Activated naive CD8-positive, alpha-beta T cell (primary cell): ENCODE results near the gene GPR4.

Experiments
- H3K27ac Mint-ChIP-seq: one replicate; pipeline ENCODE4 v1.8.0; 2021; ENCODE audit warnings: mixed read lengths
- H3K27me3 Mint-ChIP-seq: one replicate; pipeline ENCODE4 v1.8.0; 2021; ENCODE audit warnings: mixed read lengths
- H3K36me3 Mint-ChIP-seq: one replicate; pipeline ENCODE4 v1.8.0; 2021; ENCODE audit warnings: mixed read lengths
- H3K4me1 Mint-ChIP-seq: one replicate; pipeline ENCODE4 v1.8.0; 2021; ENCODE audit warnings: low read depth, mixed read lengths
- H3K4me3 Mint-ChIP-seq: one replicate; pipeline ENCODE4 v1.8.0; 2021; ENCODE audit warnings: mild to moderate bottlenecking, mixed read lengths
- H3K9me3 Mint-ChIP-seq: one replicate; pipeline ENCODE4 v1.8.0; 2021; ENCODE audit warnings: low read depth, mixed read lengths

GPR4 gene

DNA sequence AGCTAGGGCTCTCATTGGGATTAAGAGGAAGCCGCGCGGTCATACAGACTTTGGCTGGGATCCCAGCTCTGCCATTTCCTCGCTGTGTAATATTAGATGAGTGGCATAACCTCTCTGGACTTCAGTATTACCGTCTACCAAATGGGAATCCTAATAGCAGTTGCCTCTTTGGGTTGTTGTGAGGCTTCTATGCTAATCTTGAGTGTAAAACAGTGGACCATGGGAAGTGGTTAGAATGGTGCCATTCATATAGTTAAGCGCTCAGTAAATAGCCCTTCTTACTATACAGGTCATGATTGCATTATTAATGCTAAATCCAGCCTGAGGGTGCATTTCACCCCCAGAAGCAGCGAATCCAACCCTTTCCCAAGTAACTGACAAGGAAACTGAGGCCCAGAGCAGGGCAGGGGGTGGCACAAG, 16.8 kb downstream of the GPR4 start:
- Mint-ChIP-seq H3K9me3 (no peaks in the 10 kb centered on the region), H3K4me1 (peaks cover 13% of the 10 kb centered on the region), H3K27ac (peak overlapping the region; percentile 96), H3K36me3 (peaks cover 3% of the 10 kb centered on the region), H3K4me3 (peak overlapping the region; percentile 91), H3K27me3 (peaks cover 6% of the 10 kb centered on the region)

DNA sequence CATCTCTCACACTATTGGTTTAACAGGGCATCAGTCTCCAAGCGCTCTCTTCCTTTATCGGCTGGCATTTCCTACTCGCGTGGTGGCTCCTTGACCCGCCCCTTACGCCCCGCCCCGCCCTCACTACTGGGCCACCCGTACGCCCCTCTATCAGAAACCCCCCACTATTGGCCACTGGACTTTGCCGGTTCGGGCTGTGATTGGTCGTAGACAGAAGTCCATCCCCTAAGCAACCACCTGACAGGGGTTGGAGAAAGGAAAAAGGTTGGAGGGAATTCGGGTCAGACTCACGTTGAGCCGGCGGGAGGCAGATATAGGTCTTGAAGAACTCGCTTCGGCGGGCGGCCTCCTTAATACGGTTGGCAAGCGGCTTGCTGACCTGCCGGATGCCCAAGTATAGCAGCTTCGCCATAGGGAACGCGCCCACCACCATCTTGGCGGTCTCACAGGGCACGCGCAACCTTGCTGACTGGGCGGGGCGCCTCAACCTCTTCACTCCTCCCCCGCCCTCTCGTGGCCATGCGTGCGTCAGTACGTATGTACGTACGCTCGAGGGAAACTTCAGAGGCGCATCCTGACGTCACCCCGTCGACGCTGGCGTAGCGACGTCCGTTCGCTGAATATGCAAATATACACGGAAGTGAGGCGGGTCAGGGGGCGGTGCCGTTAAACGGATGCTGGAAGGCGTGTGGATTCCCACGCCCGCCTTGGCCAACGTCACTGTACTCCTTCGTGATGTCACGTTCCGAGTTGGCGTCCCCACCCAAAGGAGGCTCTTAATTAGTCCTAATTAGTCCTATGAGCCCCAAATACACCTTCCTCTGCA, 17.5 kb downstream of the GPR4 start, which contains the start of gene OPA3:
OPA3 (minus strand) TSS at position 471 of the 826 bp plus-strand sequence; CDS start at position 433, 38 bp downstream.
- Mint-ChIP-seq H3K4me3 (peak within 1 kb of the TSS; percentile 91), H3K27ac (peak within 1 kb of the TSS; percentile 96), H3K36me3 (peaks cover 3% of the 10 kb centered on the region), H3K4me1 (peaks cover 13% of the 10 kb centered on the region), H3K9me3 (no peaks in the 10 kb centered on the region), H3K27me3 (peaks cover 1% of the 10 kb centered on the region)

DNA sequence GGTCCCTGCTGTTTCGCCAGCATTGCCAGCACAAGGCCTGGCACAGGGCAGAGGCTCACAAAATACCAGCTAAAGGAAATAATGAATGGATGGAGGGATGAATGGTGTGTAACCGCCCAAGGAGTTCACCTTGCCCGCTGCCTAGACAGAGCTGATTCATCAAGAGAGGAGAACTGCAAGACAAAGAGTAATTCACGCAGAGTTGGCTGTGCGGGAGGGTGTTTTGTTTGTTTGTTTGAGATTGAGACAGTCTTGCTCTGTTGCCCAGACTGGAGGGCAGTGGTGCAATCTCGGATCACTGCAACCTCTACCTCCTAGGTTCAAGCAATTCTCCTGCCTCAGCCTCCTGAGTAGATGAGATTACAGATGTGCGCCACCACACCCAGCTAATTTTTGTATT, 20.4 kb downstream of the GPR4 start:
- H3K9me3 Mint-ChIP-seq, result no peaks in the 10 kb centered on the region
- H3K27ac Mint-ChIP-seq, result no peak overlapping the region
- H3K4me1 Mint-ChIP-seq, result peaks cover 28% of the 10 kb centered on the region
- peaks cover 4% of the 10 kb centered on the region for H3K36me3 Mint-ChIP-seq
- peak overlapping the region; percentile 42 for H3K4me3 Mint-ChIP-seq
- H3K27me3 Mint-ChIP-seq, result no peaks in the 10 kb centered on the region

DNA sequence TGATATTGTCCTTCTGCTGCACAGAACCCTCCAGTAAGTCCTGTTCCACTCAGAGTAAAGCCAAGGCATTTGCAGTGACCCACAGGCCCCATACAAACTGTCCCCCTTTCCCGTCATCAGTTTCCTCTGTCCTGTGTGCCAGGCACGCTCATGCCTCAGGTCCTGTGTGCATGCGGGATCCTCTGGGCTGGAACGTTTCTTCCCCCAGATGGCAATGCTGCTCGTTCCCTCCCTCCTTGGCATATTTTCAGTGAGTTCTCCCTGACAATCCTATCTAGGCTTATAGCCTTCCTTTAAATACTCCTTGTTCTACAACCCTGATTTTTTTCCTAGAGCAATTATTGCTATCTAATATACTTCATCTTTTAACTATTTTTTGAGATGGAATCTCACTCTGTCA, 23.2 kb downstream of the GPR4 start:
- H3K27ac Mint-ChIP-seq, result peak overlapping the region; percentile 41
- peaks cover 26% of the 10 kb centered on the region for H3K4me1 Mint-ChIP-seq
- H3K4me3 Mint-ChIP-seq, result no peak overlapping the region
- H3K27me3 Mint-ChIP-seq, result no peaks in the 10 kb centered on the region
- H3K36me3 Mint-ChIP-seq, result peaks cover 5% of the 10 kb centered on the region
- no peaks in the 10 kb centered on the region for H3K9me3 Mint-ChIP-seq

DNA sequence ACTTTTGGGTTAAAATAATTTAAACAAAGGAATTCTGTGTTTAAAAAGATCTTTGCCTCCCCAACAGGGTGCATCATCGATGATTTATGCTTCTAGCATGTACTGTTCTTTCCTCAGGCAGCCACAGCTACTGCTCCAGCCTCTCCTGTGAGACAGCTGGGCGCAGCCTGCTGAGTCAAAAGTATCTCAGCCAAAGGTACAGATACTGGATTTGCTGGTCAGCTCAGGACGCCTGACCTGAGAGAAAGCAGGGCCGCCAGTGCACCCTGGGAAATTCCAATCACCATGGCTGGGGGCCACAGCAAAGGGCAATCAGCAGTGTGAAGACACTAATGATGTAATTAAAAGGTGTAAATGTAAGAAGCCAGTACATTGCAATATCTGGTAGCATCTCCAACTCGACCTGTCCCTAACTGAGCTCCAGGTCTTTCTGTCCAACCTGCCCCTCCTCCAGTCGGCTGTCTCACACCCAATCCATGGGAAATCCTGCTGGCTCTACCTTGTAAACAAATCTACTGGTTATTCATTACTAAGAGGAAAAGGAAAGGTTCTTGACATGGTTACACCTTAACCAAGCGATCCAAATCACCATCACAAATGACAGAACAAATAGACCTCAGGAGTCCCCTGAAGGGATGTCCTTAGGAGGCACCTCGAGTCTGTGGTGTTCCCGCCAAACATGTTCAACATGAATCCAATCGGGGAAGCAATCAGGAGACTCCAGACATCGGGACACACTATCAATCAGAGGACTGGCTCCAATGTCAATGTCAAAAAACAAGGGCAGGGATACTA, 24.7 kb downstream of the GPR4 start:
- Mint-ChIP-seq H3K9me3 (no peaks in the 10 kb centered on the region), H3K36me3 (peaks cover 3% of the 10 kb centered on the region), H3K4me1 (peaks cover 20% of the 10 kb centered on the region), H3K27me3 (no peaks in the 10 kb centered on the region), H3K4me3 (no peak overlapping the region), H3K27ac (peak overlapping the region; percentile 46)

DNA sequence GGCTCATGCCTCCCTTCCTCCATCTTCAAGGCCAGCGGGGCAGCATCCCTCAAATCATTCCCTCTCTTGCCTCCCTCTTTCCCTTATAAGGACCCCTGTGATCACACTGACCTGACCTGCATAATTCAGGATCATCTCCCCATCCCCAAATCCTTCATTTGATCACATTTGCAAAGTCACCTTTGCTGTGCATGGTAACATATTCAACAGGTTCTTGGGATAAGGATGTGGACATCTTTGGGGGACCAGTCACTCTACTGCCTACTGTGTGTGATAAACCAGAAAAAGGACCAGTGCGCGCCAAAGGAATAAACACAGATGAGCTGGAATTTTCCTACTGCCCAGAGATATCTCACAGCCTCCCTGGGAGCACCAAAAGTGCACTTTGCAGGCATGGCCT, 25.3 kb downstream of the GPR4 start:
- H3K9me3 Mint-ChIP-seq, result no peaks in the 10 kb centered on the region
- H3K27ac Mint-ChIP-seq, result peak overlapping the region; percentile 54
- peaks cover 2% of the 10 kb centered on the region for H3K36me3 Mint-ChIP-seq
- no peak overlapping the region for H3K4me3 Mint-ChIP-seq
- no peaks in the 10 kb centered on the region for H3K27me3 Mint-ChIP-seq
- peaks cover 20% of the 10 kb centered on the region for H3K4me1 Mint-ChIP-seq

DNA sequence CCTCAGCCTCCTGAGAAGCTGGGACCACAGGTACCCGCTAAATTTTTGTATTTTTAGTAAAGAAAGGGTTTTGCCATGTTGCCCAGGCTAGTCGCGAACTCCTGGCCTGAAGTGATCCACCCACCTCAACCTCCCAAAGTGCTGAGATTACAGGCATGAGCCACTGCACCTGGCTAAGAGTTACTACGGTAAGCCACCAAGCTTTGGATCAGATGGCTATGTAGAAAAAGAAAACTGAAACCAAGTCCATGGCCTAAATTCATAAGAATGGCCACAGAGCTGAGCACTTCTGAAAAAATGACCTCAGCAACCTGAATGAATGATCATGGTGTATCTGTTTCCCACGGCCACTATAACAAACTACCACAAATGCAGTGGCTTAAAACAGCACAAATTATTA, 26.8 kb downstream of the GPR4 start:
- H3K9me3 Mint-ChIP-seq, result no peaks in the 10 kb centered on the region
- H3K27me3 Mint-ChIP-seq, result no peaks in the 10 kb centered on the region
- H3K27ac Mint-ChIP-seq, result no peak overlapping the region
- H3K4me3 Mint-ChIP-seq, result no peak overlapping the region
- peaks cover 18% of the 10 kb centered on the region for H3K4me1 Mint-ChIP-seq
- peaks cover 2% of the 10 kb centered on the region for H3K36me3 Mint-ChIP-seq

DNA sequence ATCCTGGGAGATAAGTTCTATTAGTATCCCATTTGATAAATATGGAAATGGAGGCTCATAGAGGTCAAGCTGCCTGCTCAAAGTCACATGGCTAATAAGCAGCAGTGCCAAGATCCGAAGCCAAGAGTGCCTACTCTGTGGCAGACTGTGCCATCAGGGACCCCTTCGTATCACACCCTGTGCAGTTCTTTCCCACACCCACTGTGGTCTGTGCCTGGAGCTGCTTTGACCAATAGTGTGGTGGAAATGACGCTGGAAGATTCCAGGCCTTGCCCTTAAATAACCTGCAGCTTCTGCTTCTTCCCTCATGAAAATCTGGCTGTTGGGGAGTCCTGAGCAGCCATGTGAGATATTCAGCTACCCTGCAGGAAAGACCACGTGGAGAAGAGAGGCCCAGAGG, 27.5 kb downstream of the GPR4 start:
- Mint-ChIP-seq H3K27me3 (no peaks in the 10 kb centered on the region), H3K4me3 (no peak overlapping the region), H3K36me3 (peaks cover 4% of the 10 kb centered on the region), H3K9me3 (no peaks in the 10 kb centered on the region), H3K4me1 (peaks cover 25% of the 10 kb centered on the region), H3K27ac (no peak overlapping the region)

DNA sequence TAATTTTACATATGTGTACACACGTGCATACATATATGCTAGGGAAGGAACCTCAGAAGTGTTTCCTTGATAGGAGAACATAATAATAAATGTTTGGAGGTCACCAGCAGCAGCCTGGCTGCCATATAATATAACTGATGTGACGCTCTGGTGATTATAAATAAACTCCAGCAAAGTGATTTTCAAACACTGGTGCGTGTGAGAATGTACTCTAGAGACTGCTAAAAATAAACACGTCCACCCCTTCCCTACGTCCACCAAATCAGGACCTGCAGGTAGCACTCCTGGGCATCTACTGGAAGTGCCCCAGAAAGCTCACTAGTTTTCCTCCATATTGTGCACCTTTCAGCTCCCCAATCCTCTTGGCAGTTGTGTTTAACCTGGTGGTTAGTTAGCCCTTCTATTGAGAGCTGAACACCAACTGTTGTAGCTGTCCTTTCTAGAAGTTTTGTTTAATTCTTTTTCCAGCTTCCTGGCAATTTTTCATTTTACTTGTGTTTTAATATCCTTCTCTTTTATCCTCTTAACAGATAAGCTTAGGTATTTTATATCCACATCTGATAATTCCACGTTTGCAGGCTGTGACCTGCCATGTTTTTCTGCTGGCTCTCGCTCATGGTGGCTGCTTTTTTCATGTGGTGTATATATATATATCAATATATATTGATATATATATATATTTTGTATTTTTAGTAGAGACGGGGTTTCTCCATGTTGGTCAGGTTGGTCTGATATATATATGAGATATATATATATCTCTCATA, 30.4 kb downstream of the GPR4 start:
- no peak overlapping the region for H3K4me3 Mint-ChIP-seq
- no peaks in the 10 kb centered on the region for H3K27me3 Mint-ChIP-seq
- peaks cover 4% of the 10 kb centered on the region for H3K36me3 Mint-ChIP-seq
- H3K9me3 Mint-ChIP-seq, result no peaks in the 10 kb centered on the region
- no peak overlapping the region for H3K27ac Mint-ChIP-seq
- peaks cover 14% of the 10 kb centered on the region for H3K4me1 Mint-ChIP-seq

DNA sequence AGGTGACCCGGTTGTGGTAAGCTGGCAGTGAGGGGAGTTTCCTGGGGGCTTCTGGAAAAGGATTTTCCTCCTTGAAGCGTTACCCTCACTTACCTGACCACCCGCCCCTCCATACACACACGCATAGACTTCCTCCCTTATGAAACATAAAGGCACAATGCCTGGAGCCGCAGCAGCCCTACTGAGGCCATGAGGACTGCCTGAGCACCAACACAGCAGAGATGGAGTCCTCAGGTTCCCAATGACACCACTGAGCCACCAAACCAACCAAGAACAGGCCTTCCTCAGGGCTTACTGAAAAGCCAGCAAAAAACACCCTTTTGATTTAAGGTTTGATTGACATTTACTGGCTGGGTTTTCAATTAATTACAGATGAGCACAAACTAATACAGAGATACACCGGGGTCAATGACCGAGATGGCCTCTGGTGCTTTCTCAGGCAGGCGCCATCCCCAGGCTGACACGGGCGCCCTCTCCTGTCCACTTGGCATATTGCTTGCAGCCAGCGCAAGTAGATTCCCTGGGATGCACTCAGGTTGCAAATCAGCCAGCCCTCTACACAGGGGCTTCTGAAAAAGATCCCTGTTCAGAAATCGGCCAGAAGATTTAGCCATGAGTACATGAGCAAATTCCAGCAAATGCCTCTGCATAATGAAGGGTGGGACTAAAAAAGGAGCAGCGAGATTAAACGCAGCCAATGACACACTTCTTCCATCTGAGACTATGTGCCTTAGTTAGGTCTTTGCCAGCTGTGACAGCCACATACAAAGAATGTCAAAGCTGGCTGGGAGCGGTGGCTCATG, 32.2 kb downstream of the GPR4 start:
- Mint-ChIP-seq H3K27me3 (no peaks in the 10 kb centered on the region), H3K4me1 (peaks cover 14% of the 10 kb centered on the region), H3K27ac (peak overlapping the region; percentile 62), H3K36me3 (peaks cover 2% of the 10 kb centered on the region), H3K4me3 (no peak overlapping the region), H3K9me3 (no peaks in the 10 kb centered on the region)

DNA sequence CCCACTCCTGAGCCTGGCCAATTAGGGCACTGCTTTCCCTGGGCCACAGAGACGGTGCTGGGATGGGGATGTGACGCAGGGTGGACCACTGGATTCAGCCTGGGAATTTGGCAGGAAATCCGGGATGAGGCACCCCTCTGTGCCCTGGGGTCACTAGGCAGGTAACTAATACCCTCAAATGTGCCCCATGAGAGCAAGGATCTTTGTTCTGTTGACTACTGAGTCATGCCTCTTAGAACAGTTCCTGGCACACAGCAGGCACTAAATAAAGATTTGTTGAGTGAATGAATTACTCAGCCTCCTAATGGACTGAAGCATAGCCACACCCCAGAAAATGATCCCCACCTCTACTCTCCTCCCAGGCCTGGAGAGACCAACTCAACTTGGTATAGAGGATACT, 33.3 kb downstream of the GPR4 start:
- Mint-ChIP-seq H3K27me3 (no peaks in the 10 kb centered on the region), H3K27ac (peak overlapping the region; percentile 41), H3K9me3 (no peaks in the 10 kb centered on the region), H3K4me1 (peaks cover 23% of the 10 kb centered on the region), H3K36me3 (peaks cover 2% of the 10 kb centered on the region), H3K4me3 (no peak overlapping the region)

DNA sequence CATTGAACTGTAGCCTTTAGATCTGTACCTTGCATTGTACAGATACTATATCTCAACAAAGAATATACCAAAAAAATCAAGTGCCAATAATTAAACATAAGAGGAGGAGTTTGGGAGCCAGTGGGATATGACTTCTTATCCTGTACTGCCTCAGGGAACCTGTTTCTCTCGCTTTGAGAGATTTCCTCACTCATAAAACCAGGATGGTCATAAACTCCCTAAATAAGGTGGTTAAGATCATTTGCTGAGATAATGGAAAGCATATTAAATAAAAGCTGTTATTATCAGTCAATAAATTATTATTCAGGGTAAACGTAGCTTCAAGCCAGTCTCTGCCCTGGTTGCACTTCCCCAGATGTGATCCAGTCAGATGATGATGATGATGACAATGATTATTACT, 34.4 kb downstream of the GPR4 start:
- Mint-ChIP-seq H3K9me3 (no peaks in the 10 kb centered on the region), H3K4me1 (peaks cover 32% of the 10 kb centered on the region), H3K27ac (no peak overlapping the region), H3K36me3 (peaks cover 2% of the 10 kb centered on the region), H3K4me3 (no peak overlapping the region), H3K27me3 (no peaks in the 10 kb centered on the region)

DNA sequence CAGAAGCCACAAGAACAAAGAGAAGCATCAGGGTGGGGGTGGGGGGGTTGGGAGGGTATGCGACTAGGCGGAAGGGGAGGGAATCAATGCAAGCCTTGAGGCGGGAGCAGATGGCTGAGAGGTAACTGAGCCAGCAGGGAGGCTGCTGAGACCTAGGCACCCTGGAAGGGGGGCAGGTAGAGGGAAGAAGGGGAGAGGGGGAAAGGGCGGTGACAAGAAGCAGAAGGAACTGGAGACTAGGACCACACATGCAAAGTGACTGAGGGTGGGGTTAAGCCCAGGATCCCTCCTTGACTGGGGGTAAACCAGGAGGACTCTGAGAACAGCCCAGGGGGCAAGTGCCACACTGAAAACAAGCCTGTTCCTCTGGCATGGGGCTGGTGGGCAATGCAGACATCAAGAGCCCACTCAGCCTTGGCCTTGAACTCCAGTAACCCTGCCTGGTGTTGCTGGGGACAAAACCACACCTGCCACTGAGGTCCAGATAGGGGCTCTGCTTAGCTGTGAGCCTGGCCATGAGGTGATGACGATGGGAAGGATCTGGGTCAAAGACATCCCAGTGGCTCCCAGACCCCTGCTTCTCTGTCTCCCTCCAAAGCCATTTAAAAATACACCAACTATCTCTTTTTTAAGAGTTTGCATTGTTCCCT, 37.8 kb downstream of the GPR4 start:
- Mint-ChIP-seq H3K36me3 (no peaks in the 10 kb centered on the region), H3K4me1 (peaks cover 38% of the 10 kb centered on the region), H3K4me3 (peak overlapping the region; percentile 56), H3K9me3 (no peaks in the 10 kb centered on the region), H3K27me3 (no peaks in the 10 kb centered on the region), H3K27ac (peak overlapping the region; percentile 90)

DNA sequence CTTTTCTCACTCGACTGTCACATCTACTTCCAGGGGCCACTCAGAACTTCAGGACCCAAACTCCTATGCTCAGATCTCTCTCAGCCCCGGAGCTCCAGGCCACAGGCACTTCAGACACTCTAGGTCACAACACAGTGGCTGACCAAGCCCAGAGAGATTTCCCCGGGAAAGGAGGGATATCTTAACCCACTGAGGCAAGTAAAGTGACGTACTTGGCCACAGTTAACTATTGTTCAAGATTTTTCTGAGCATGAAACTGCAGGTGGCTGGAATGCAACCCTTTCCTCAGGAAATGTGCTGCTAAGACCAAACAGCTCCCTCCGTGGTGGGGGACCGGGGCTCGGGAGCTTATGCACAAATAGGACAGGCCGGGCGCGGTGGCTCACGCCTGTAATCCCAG, 41.3 kb downstream of the GPR4 start:
- no peak overlapping the region for H3K27ac Mint-ChIP-seq
- no peaks in the 10 kb centered on the region for H3K9me3 Mint-ChIP-seq
- H3K27me3 Mint-ChIP-seq, result no peaks in the 10 kb centered on the region
- no peaks in the 10 kb centered on the region for H3K36me3 Mint-ChIP-seq
- H3K4me1 Mint-ChIP-seq, result peaks cover 47% of the 10 kb centered on the region
- no peak overlapping the region for H3K4me3 Mint-ChIP-seq
